Activated naive CD8-positive, alpha-beta T cell treated with anti-CD3 and anti-CD28 coated beads, Interleukin-2, amount 10 ng/mL, durations not matched to agents 7 days and 5 days (primary cell): Measurements from ENCODE around the gene SEPTIN10. TPM values are rescaled to one million over a fixed set of nuclear protein-coding genes. Genes with fewer than 3 reads are reported as not detected.

Experiments used
- ATAC-seq: fragments of 150-1000 bp; cut with Tn5 transposase; one replicate; pipeline ENCODE4 v1.10.0; 2021; ENCODE audit warnings: low read depth, moderate library complexity
- POLR2A ChIA-PET: fragments of 350-600 bp; sonication (Branson Sonifier 250); formaldehyde crosslinking; loops from one replicate; lab custom pipeline; 2021; ENCODE audit warnings: antibody characterized with exemption; lab: Charles Lee
- DNase-seq: peaks from one replicate; pipeline ENCODE4 v3.0.0; 2021
- H3K27ac Mint-ChIP-seq: one replicate; pipeline ENCODE4 v1.8.0; 2022; ENCODE audit warnings: mild to moderate bottlenecking, mixed read lengths
- H3K27me3 Mint-ChIP-seq: one replicate; pipeline ENCODE4 v1.8.0; 2022; ENCODE audit warnings: mild to moderate bottlenecking, moderate library complexity, mixed read lengths
- H3K36me3 Mint-ChIP-seq: one replicate; pipeline ENCODE4 v1.8.0; 2021; ENCODE audit warnings: mild to moderate bottlenecking, mixed read lengths
- H3K4me1 Mint-ChIP-seq: one replicate; pipeline ENCODE4 v1.8.0; 2021; ENCODE audit warnings: mixed read lengths
- H3K4me3 Mint-ChIP-seq: one replicate; pipeline ENCODE4 v1.8.0; 2022; ENCODE audit warnings: mild to moderate bottlenecking, moderate library complexity, mixed read lengths
- H3K9me3 Mint-ChIP-seq: one replicate; pipeline ENCODE4 v1.8.0; 2021; ENCODE audit warnings: mixed read lengths
- total RNA-seq, 2 experiments: library from RNA; stranded (reverse); gene quantifications; one replicate each; pipeline ENCODE4 v1.2.3, GENCODE V29; 2021

SEPTIN10 gene
- total RNA-seq, 2 experiments from 2014 or later = 0.31 to 0.61 TPM

- H3K4me1 Mint-ChIP-seq = no peaks in the 10 kb centered on the region
- no peak for ATAC-seq
- POLR2A ChIA-PET = no interaction called here
- no peak overlapping the region for H3K4me3 Mint-ChIP-seq
- no peak for DNase-seq
- no peaks in the 10 kb centered on the region for H3K9me3 Mint-ChIP-seq
- no peaks in the 10 kb centered on the region for H3K36me3 Mint-ChIP-seq
- H3K27ac Mint-ChIP-seq = no peak overlapping the region
- peaks cover 18% of the 10 kb centered on the region for H3K27me3 Mint-ChIP-seq
Observed at GRCh38 chr2:109624339-109624738, 10.6 kb upstream of the SEPTIN10 start.

- Mint-ChIP-seq H3K36me3 (no peaks in the 10 kb centered on the region), H3K9me3 (no peaks in the 10 kb centered on the region), H3K27ac (no peak overlapping the region), H3K27me3 (peaks cover 21% of the 10 kb centered on the region), H3K4me1 (no peaks in the 10 kb centered on the region), H3K4me3 (no peak overlapping the region)
- ATAC-seq = no peak
- no peak for DNase-seq
- POLR2A ChIA-PET = no interaction called here
Observed at GRCh38 chr2:109623923-109624322, 10.2 kb upstream of the SEPTIN10 start.

- no peaks in the 10 kb centered on the region for H3K4me1 Mint-ChIP-seq
- H3K4me3 Mint-ChIP-seq = no peak overlapping the region
- no peak overlapping the region for H3K27ac Mint-ChIP-seq
- H3K36me3 Mint-ChIP-seq = no peaks in the 10 kb centered on the region
- DNase-seq (no peak), ATAC-seq (no peak)
- peaks cover 25% of the 10 kb centered on the region for H3K27me3 Mint-ChIP-seq
- POLR2A ChIA-PET = no interaction called here
- no peaks in the 10 kb centered on the region for H3K9me3 Mint-ChIP-seq
Observed at GRCh38 chr2:109623297-109623696, 9.5 kb upstream of the SEPTIN10 start.

- Mint-ChIP-seq H3K4me3 (no peak overlapping the region), H3K9me3 (no peaks in the 10 kb centered on the region), H3K27me3 (peaks cover 53% of the 10 kb centered on the region), H3K4me1 (no peaks in the 10 kb centered on the region), H3K36me3 (no peaks in the 10 kb centered on the region), H3K27ac (no peak overlapping the region)
- ATAC-seq = no peak
- DNase-seq = no peak
- POLR2A ChIA-PET = no interaction called here
Observed at GRCh38 chr2:109619032-109619615, 5.4 kb upstream of the SEPTIN10 start.

GRCh38 chr2:109616184-109616583 lies 2.4 kb upstream of the SEPTIN10 start:
- POLR2A ChIA-PET = no interaction called here

GRCh38 chr2:109615637-109616144 lies 1.9 kb upstream of the SEPTIN10 start:
- Mint-ChIP-seq H3K4me1 (peaks cover 4% of the 10 kb centered on the region), H3K27me3 (peaks cover 69% of the 10 kb centered on the region), H3K36me3 (peaks cover 2% of the 10 kb centered on the region), H3K27ac (no peak overlapping the region), H3K4me3 (peak overlapping the region; percentile 30), H3K9me3 (no peaks in the 10 kb centered on the region)
- DNase-seq (no peak), ATAC-seq (no peak)
- POLR2A ChIA-PET = no interaction called here

More at GRCh38 chr2:109616184-109616583, 2.4 kb upstream of the SEPTIN10 start:
- Mint-ChIP-seq H3K27ac (no peak overlapping the region), H3K4me1 (peaks cover 4% of the 10 kb centered on the region), H3K9me3 (no peaks in the 10 kb centered on the region), H3K27me3 (peaks cover 66% of the 10 kb centered on the region), H3K36me3 (peaks cover 2% of the 10 kb centered on the region), H3K4me3 (no peak overlapping the region)
- DNase-seq (no peak), ATAC-seq (no peak)

- Mint-ChIP-seq H3K4me3 (no peak overlapping the region), H3K9me3 (no peaks in the 10 kb centered on the region), H3K36me3 (peaks cover 2% of the 10 kb centered on the region), H3K4me1 (peaks cover 4% of the 10 kb centered on the region), H3K27me3 (peaks cover 76% of the 10 kb centered on the region), H3K27ac (no peak overlapping the region)
- no peak for ATAC-seq
- peak; percentile 39 for DNase-seq
- POLR2A ChIA-PET = interaction anchor here (1.2 kb wide), 1 partner anchor 11 kb away, joined by 4 read pairs; no protein-coding TSS in a partner anchor
Observed at GRCh38 chr2:109614715-109615636, 1.2 kb upstream of the SEPTIN10 start.

- H3K4me1 Mint-ChIP-seq = peaks cover 8% of the 10 kb centered on the region
- H3K27ac Mint-ChIP-seq = no peak overlapping the region
- no peak for ATAC-seq
- POLR2A ChIA-PET = no interaction called here
- H3K4me3 Mint-ChIP-seq = peak overlapping the region; percentile 80
- H3K9me3 Mint-ChIP-seq = no peaks in the 10 kb centered on the region
- no peak for DNase-seq
- peaks cover 2% of the 10 kb centered on the region for H3K36me3 Mint-ChIP-seq
- peaks cover 78% of the 10 kb centered on the region for H3K27me3 Mint-ChIP-seq
Observed at GRCh38 chr2:109613081-109613921, 465 bp downstream of the SEPTIN10 start.

GRCh38 chr2:109611467-109612095 lies 2.2 kb downstream of the SEPTIN10 start:
- Mint-ChIP-seq H3K36me3 (peaks cover 2% of the 10 kb centered on the region), H3K27me3 (peaks cover 66% of the 10 kb centered on the region), H3K9me3 (no peaks in the 10 kb centered on the region), H3K4me1 (peaks cover 8% of the 10 kb centered on the region), H3K27ac (no peak overlapping the region), H3K4me3 (no peak overlapping the region)
- no peak for ATAC-seq
- POLR2A ChIA-PET = no interaction called here
- DNase-seq = no peak

GRCh38 chr2:109609352-109610024 lies 4.3 kb downstream of the SEPTIN10 start:
- Mint-ChIP-seq H3K36me3 (peaks cover 2% of the 10 kb centered on the region), H3K27me3 (peaks cover 62% of the 10 kb centered on the region), H3K4me1 (peaks cover 8% of the 10 kb centered on the region), H3K9me3 (no peaks in the 10 kb centered on the region), H3K4me3 (no peak overlapping the region), H3K27ac (no peak overlapping the region)
- POLR2A ChIA-PET = no interaction called here
- no peak for DNase-seq
- ATAC-seq = no peak

- POLR2A ChIA-PET = no interaction called here
- DNase-seq = no peak
- Mint-ChIP-seq H3K4me1 (peaks cover 4% of the 10 kb centered on the region), H3K9me3 (no peaks in the 10 kb centered on the region), H3K27ac (no peak overlapping the region), H3K4me3 (no peak overlapping the region), H3K36me3 (no peaks in the 10 kb centered on the region), H3K27me3 (peaks cover 57% of the 10 kb centered on the region)
- no peak for ATAC-seq
Observed at GRCh38 chr2:109607766-109608165, 6.0 kb downstream of the SEPTIN10 start.

- ATAC-seq = no peak
- H3K27me3 Mint-ChIP-seq = peaks cover 41% of the 10 kb centered on the region
- POLR2A ChIA-PET = no interaction called here
- H3K4me3 Mint-ChIP-seq = no peak overlapping the region
- no peak overlapping the region for H3K27ac Mint-ChIP-seq
- peaks cover 2% of the 10 kb centered on the region for H3K4me1 Mint-ChIP-seq
- H3K36me3 Mint-ChIP-seq = no peaks in the 10 kb centered on the region
- H3K9me3 Mint-ChIP-seq = no peaks in the 10 kb centered on the region
- DNase-seq = no peak
Observed at GRCh38 chr2:109604597-109604996, 9.2 kb downstream of the SEPTIN10 start.
